ENCODE data around the gene SOX13. TPM values are rescaled to one million over a fixed set of nuclear protein-coding genes. Genes with fewer than 3 reads are reported as not detected.
"Not testable (repeated sequence)": the region's sequence is repeated elsewhere in the genome, so short reads cannot be mapped to it uniquely, and the experiment has no call there.

The SOX13 gene
- total RNA-seq, 6 experiments from 2014 or later = 9.9 to 13.5 (median 11.1) TPM

DNA sequence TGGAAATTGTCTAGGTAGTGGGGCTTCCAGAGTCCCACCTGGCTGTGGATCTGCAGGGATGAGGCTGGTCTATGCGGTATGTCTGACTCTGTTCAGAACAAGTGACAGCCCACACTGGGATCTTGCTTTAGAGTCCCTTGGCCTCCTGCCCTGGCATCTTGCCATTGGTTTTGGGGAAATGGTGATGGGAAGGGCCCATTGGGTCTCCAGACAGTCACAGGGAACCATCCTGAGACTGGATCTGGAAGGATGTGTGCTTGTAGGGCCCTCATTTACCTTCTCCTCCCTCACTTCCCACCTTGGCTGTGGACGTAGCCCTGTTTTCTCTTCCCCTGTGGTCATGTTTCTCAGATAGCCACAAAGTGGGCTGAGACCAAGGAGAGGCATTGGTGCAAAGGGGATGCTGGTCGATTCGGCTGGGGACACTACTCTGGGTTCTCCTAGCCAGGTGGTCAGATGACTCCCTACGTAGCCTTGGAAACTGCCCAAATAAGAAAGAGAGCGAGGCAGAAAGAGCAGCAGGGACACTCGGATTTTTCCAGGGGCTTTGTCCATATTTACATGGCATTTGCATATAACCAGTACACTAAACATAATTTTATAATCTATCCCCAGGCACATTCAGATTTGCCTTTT lies 15.1 kb downstream of the SOX13 start:
- DNase-seq = no peak
- peaks cover 38% of the 10 kb centered on the region for H3K4me1 Mint-ChIP-seq (ENCODE audit: low read depth)
- no peak overlapping the region for H3K4me3 Mint-ChIP-seq
- no peak for TF ChIP-seq CTCF (IDR thresholded peaks at IDR 0.05)
- no peaks in the 10 kb centered on the region for H3K9me3 Mint-ChIP-seq
- no peaks in the 10 kb centered on the region for H3K36me3 Mint-ChIP-seq (ENCODE audit: low read depth)
- H3K27ac Mint-ChIP-seq = peak overlapping the region; percentile 18; the same call in 1 of the 2 replicates
- no peaks in the 10 kb centered on the region; the same call in 1 of the 2 replicates for H3K27me3 Mint-ChIP-seq (ENCODE audit: insufficient read depth)

DNA sequence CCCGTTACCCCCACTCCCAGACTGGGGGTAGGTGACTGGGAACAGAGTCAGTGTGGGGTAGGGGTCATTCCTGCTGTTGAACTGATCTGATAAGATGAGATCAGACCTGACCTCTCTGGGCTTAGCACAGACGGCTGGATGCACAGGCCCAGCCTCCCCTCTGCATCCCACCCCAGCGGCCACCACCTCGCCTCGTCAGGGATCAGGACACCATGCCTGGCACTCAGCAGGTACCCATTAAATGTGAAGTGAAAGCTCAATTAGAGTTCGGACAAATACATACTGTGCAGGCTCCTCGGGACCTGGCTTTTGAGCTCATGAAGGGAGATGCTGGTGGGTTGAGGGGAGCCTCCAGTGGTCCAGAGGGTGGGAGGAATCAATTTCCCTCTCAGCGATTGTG lies 15.7 kb downstream of the SOX13 start:
- Mint-ChIP-seq H3K4me1 (ENCODE audit: low read depth) (peaks cover 38% of the 10 kb centered on the region), H3K36me3 (ENCODE audit: low read depth) (no peaks in the 10 kb centered on the region), H3K27ac (peak overlapping the region; percentile 75), H3K27me3 (ENCODE audit: insufficient read depth) (no peaks in the 10 kb centered on the region; the same call in 1 of the 2 replicates), H3K9me3 (no peaks in the 10 kb centered on the region), H3K4me3 (peak overlapping the region; percentile 15; the same call in 1 of the 2 replicates)
- no peak for TF ChIP-seq CTCF (IDR thresholded peaks at IDR 0.05)
- no peak for DNase-seq

DNA sequence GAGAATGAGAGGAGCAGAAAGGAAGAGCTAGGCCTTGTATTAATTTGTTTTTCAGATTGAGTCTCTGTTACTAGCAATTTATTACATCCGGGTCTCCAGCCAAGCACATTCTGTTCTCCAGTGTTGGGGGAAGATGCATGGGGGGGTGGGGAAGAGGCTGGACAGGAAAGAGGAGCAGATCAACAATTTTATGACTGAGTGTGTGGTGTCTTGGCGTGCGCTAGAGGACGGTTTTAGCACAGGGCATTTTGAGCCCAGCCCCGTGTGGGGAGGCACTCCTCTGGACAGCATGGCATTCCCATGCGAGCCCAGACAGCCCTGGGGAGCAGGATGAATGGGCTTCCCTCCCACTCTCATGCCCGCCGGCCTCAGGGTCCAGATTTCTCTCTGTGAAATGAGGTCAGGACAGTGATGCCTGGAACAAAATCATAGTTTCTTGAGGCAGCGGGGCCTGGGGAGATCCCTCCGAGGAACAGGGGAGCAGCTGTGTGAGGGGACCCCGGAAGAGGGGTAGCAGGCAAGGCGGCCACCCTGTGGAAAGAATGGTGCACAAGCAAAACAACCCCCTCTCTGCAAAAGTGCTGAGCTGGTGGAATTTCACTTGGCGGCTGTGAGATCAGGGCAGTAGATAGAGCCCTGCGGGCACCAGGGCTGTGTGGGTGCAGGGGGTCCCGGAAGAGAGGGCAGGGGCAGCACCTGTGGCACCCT lies 16.3 kb downstream of the SOX13 start:
- Mint-ChIP-seq H3K27me3 (ENCODE audit: insufficient read depth) (no peaks in the 10 kb centered on the region; the same call in 1 of the 2 replicates), H3K36me3 (ENCODE audit: low read depth) (no peaks in the 10 kb centered on the region), H3K4me1 (ENCODE audit: low read depth) (peaks cover 41% of the 10 kb centered on the region), H3K4me3 (peak overlapping the region; percentile 15), H3K9me3 (no peaks in the 10 kb centered on the region), H3K27ac (peak overlapping the region; percentile 75)
- DNase-seq = peak; percentile 50
- 0 out of 2 replicates have a peak, but pooled peaks have one; percentile 9 for TF ChIP-seq CTCF (IDR thresholded peaks at IDR 0.05)

GRCh38 chr1:204090132-204090531 lies 17.2 kb downstream of the SOX13 start:
- not testable (repeated sequence) for H3K9me3 Mint-ChIP-seq; H3K27me3 Mint-ChIP-seq (ENCODE audit: insufficient read depth); H3K4me3 Mint-ChIP-seq; H3K27ac Mint-ChIP-seq; H3K36me3 Mint-ChIP-seq (ENCODE audit: low read depth); DNase-seq
- H3K4me1 Mint-ChIP-seq (ENCODE audit: low read depth) = peaks cover 42% of the 10 kb centered on the region

GRCh38 chr1:204091066-204091465 lies 18.2 kb downstream of the SOX13 start:
- Mint-ChIP-seq H3K4me1 (ENCODE audit: low read depth) (peaks cover 38% of the 10 kb centered on the region), H3K9me3 (no peaks in the 10 kb centered on the region), H3K4me3 (no peak overlapping the region), H3K27me3 (ENCODE audit: insufficient read depth) (no peaks in the 10 kb centered on the region; the same call in 1 of the 2 replicates), H3K27ac (no peak overlapping the region), H3K36me3 (ENCODE audit: low read depth) (no peaks in the 10 kb centered on the region)
- no peak for DNase-seq
- no peak for TF ChIP-seq CTCF (IDR thresholded peaks at IDR 0.05)

- Mint-ChIP-seq H3K27me3 (ENCODE audit: insufficient read depth) (no peaks in the 10 kb centered on the region; the same call in 1 of the 2 replicates), H3K36me3 (ENCODE audit: low read depth) (no peaks in the 10 kb centered on the region), H3K4me1 (ENCODE audit: low read depth) (peaks cover 38% of the 10 kb centered on the region), H3K4me3 (no peak overlapping the region), H3K27ac (no peak overlapping the region), H3K9me3 (no peaks in the 10 kb centered on the region)
- TF ChIP-seq CTCF (IDR thresholded peaks at IDR 0.05) = no peak
- DNase-seq = no peak
These were observed 18.9 kb downstream of the SOX13 start for GRCh38 chr1:204091787-204092312.
